GM18520 (cell line): Measurements from ENCODE around the gene HADHB.
"Not testable (repeated sequence)": the region's sequence is repeated elsewhere in the genome, so short reads cannot be mapped to it uniquely, and the experiment has no call there.

Experiments used
- ATAC-seq: cut with Tn5 transposase; IDR thresholded peaks from one replicate; pipeline ENCODE4 v1.9.1; 2021; ENCODE audit not compliant: unreplicated experiment

The HADHB gene

GRCh38 chr2:26243470-26244308 is 1.1 kb upstream of the HADHB start:
- ATAC-seq: no peak

GRCh38 chr2:26245231-26245732 is 543 bp downstream of the HADHB start:
- no peak for ATAC-seq

- ATAC-seq: peak; percentile 47
Measured at GRCh38 chr2:26245810-26246209, 1.1 kb downstream of the HADHB start.

GRCh38 chr2:26246818-26247217 is 2.1 kb downstream of the HADHB start:
- ATAC-seq: no peak

- no peak for ATAC-seq
Measured at GRCh38 chr2:26249625-26250024, 4.9 kb downstream of the HADHB start.

- ATAC-seq: no peak
Measured at GRCh38 chr2:26251893-26252292, 7.2 kb downstream of the HADHB start.

GRCh38 chr2:26255759-26256384 is 11.1 kb downstream of the HADHB start:
- ATAC-seq: no peak

- not testable (repeated sequence) for ATAC-seq
Measured at GRCh38 chr2:26258836-26259235, 14.1 kb downstream of the HADHB start.

GRCh38 chr2:26268213-26268612 is 23.5 kb downstream of the HADHB start:
- no peak for ATAC-seq

- ATAC-seq: not testable (repeated sequence)
Measured at GRCh38 chr2:26268670-26269385, 24.1 kb downstream of the HADHB start.

- ATAC-seq: no peak
Measured at GRCh38 chr2:26269571-26270158, 24.9 kb downstream of the HADHB start.

GRCh38 chr2:26270373-26270772 is 25.6 kb downstream of the HADHB start:
- ATAC-seq: no peak

GRCh38 chr2:26273501-26273900 is 28.8 kb downstream of the HADHB start:
- ATAC-seq: no peak

- ATAC-seq: no peak
Measured at GRCh38 chr2:26274058-26274613, 29.4 kb downstream of the HADHB start.

- ATAC-seq: no peak
Measured at GRCh38 chr2:26276484-26277227, 31.9 kb downstream of the HADHB start.

GRCh38 chr2:26279886-26280285 is 35.1 kb downstream of the HADHB start:
- no peak for ATAC-seq

GRCh38 chr2:26281226-26281625 is 36.5 kb downstream of the HADHB start:
- ATAC-seq: no peak

- no peak for ATAC-seq
Measured at GRCh38 chr2:26283606-26284005, 38.9 kb downstream of the HADHB start.

GRCh38 chr2:26284132-26284531 is 39.4 kb downstream of the HADHB start:
- no peak for ATAC-seq

GRCh38 chr2:26285931-26286330 is 41.2 kb downstream of the HADHB start:
- no peak for ATAC-seq
